OCI-LY7 (cell line): ENCODE data around the gene C1orf167. TPM values are rescaled to one million over a fixed set of nuclear protein-coding genes. Genes with fewer than 3 reads are reported as not detected.

Source experiments
- BruUV-seq: library from RNA; stranded (reverse); fragments of 400-500 nt; replicated peaks from 2 replicates; lab custom pipeline; 2021; lab: Mats Ljungman, UMichigan
- CTCF ChIA-PET: fragments of 300-600 bp; sonication (Branson Sonifier 250); formaldehyde crosslinking; loops from one replicate; lab custom pipeline; 2022; ENCODE audit warnings: antibody characterized with exemption; ENCODE audit not compliant: unreplicated experiment; lab: Charles Lee
- POLR2A ChIA-PET: fragments of 300-600 bp; sonication (Branson Sonifier 250); formaldehyde crosslinking; loops from one replicate; lab custom pipeline; 2022; ENCODE audit warnings: antibody characterized with exemption; lab: Charles Lee
- DNase-seq: peaks from one replicate; pipeline ENCODE4 v3.0.0-alpha.2; 2015; ENCODE audit warnings: low spot score
- H2AFZ ChIP-seq: fragments of 200-600 bp; sonication (generic), shearing (Covaris generic); 2 replicates; pipeline ENCODE4 v1.6.1; 2014; ENCODE audit warnings: mild to moderate bottlenecking, antibody characterized with exemption, low read length, moderate library complexity
- H3K27ac ChIP-seq: fragments of 200-600 bp; sonication (generic); 2 replicates; pipeline ENCODE4 v1.5.1; 2014; ENCODE audit warnings: mixed run types, low read depth, mild to moderate bottlenecking, moderate library complexity, low read length, inconsistent platforms; ENCODE audit not compliant: poor library complexity, severe bottlenecking
- H3K36me3 ChIP-seq: fragments of 200-600 bp; sonication (generic); 2 replicates; pipeline ENCODE4 v1.6.1; 2014; ENCODE audit warnings: mild to moderate bottlenecking, antibody characterized with exemption, low read length, moderate library complexity, mixed read lengths; ENCODE audit not compliant: insufficient read depth
- H3K4me1 ChIP-seq: fragments of 200-600 bp; sonication (generic); 2 replicates; pipeline ENCODE4 v1.5.1; 2014; ENCODE audit warnings: mild to moderate bottlenecking, low read length; ENCODE audit not compliant: insufficient read depth, poor library complexity, severe bottlenecking
- H3K4me2 ChIP-seq: fragments of 200-600 bp; sonication (generic); 2 replicates; pipeline ENCODE4 v1.6.1; 2014; ENCODE audit warnings: mild to moderate bottlenecking, low read length
- H3K4me3 ChIP-seq: fragments of 200-600 bp; sonication (generic); 2 replicates; pipeline ENCODE4 v1.5.1; 2014; ENCODE audit warnings: mild to moderate bottlenecking, low read depth, low read length; ENCODE audit not compliant: poor library complexity, severe bottlenecking
- H3K79me2 ChIP-seq: fragments of 200-600 bp; sonication (generic); 2 replicates; pipeline ENCODE4 v1.6.1; 2016; ENCODE audit warnings: low read depth, mild to moderate bottlenecking, low read length, moderate library complexity, mixed read lengths; ENCODE audit not compliant: insufficient read depth
- H3K9me2 ChIP-seq: fragments of 200-600 bp; sonication (generic); 2 replicates; pipeline ENCODE4 v1.6.1; 2016; ENCODE audit warnings: mild to moderate bottlenecking, low read length, mixed read lengths; ENCODE audit not compliant: insufficient read depth
- H3K9me3 ChIP-seq: fragments of 200-600 bp; sonication (generic); 2 replicates; pipeline ENCODE4 v1.6.1; 2014; ENCODE audit warnings: mild to moderate bottlenecking, mixed run types, low read length, mixed read lengths
- H4K20me1 ChIP-seq: fragments of 200-600 bp; sonication (generic); 2 replicates; pipeline ENCODE4 v1.6.1; 2014; ENCODE audit warnings: mild to moderate bottlenecking, antibody characterized with exemption, low read length, moderate library complexity, mixed read lengths; ENCODE audit not compliant: insufficient read depth
- CTCF ChIP-seq: fragments of 200-600 bp; sonication (generic); conservative IDR thresholded peaks from 2 replicates; pipeline ENCODE4 v1.5.1; 2014; ENCODE audit warnings: mild to moderate bottlenecking, antibody characterized with exemption, low read length, moderate library complexity, mixed read lengths
- EZH2phosphoT487 ChIP-seq: fragments of 200-600 bp; sonication (generic); IDR thresholded peaks from 2 replicates; pipeline ENCODE4 v1.6.1; 2018; ENCODE audit warnings: low read depth, borderline replicate concordance, mild to moderate bottlenecking, mixed run types, antibody characterized with exemption, low read length, moderate library complexity, mixed read lengths
- intact Hi-C: fragments of 100-400 bp; cut with micrococcal nuclease; formaldehyde crosslinking; loops from one replicate; pipeline ENCODE4 v1.10.0; 2022; ENCODE audit not compliant: unreplicated experiment
- total RNA-seq, 2 experiments: library from RNA; depleted of rRNA in 1 of 2; stranded (reverse); fragments of >200 nt in 1 of 2; shearing (Covaris generic) in 1 of 2; gene quantifications; 2 replicates each; pipeline ENCODE4 v1.2.3, GENCODE V29; 2014 to 2022

C1orf167 gene
- total RNA-seq, 2 experiments from 2014 or later, result 1.7 to 4.2 TPM

- CTCF ChIA-PET, result no interaction called here
- H3K36me3 ChIP-seq, result peaks cover 62% of the 10 kb centered on the region; the same call in 1 of the 2 replicates
Measured at GRCh38 chr1:11794446-11795237, 32.6 kb downstream of the C1orf167 start.

GRCh38 chr1:11795238-11795890, 33.4 kb downstream of the C1orf167 start:
- intact Hi-C loops, result no loop called here
- no TSS peak for BruUV-seq

More at GRCh38 chr1:11794446-11795237, 32.6 kb downstream of the C1orf167 start:
- TF ChIP-seq EZH2phosphoT487 (no peak), CTCF (no peak)
- no peaks in the 10 kb centered on the region for H3K9me2 ChIP-seq
- H3K9me3 ChIP-seq, result no peaks in the 10 kb centered on the region
- H3K79me2 ChIP-seq, result no peaks in the 10 kb centered on the region
- H3K4me3 ChIP-seq, result no peak overlapping the region
- DNase-seq, result no peak
- no peak overlapping the region for H3K27ac ChIP-seq
- H3K4me1 ChIP-seq, result no peaks in the 10 kb centered on the region
- POLR2A ChIA-PET, result interaction anchor here (0.5 to 0.6 kb wide), 2 partner anchors 18 to 187 kb away, joined by 3 read pairs; no protein-coding TSS in a partner anchor
- H2AFZ ChIP-seq, result no peak overlapping the region
- BruUV-seq, result no TSS peak
- no peaks in the 10 kb centered on the region for H4K20me1 ChIP-seq
- intact Hi-C loops, result no loop called here
- H3K4me2 ChIP-seq, result no peak overlapping the region

More at GRCh38 chr1:11795238-11795890, 33.4 kb downstream of the C1orf167 start:
- Histone ChIP-seq H3K4me3 (no peak overlapping the region), H4K20me1 (no peaks in the 10 kb centered on the region), H3K9me2 (no peaks in the 10 kb centered on the region), H3K79me2 (no peaks in the 10 kb centered on the region), H3K36me3 (peaks cover 68% of the 10 kb centered on the region; the same call in 1 of the 2 replicates), H3K27ac (no peak overlapping the region), H2AFZ (no peak overlapping the region), H3K4me2 (no peak overlapping the region), H3K4me1 (no peaks in the 10 kb centered on the region), H3K9me3 (no peaks in the 10 kb centered on the region)
- CTCF ChIA-PET, result interaction anchor here (0.6 kb wide), 1 partner anchor 78 kb away, joined by 4 read pairs; no protein-coding TSS in a partner anchor
- no peak for TF ChIP-seq CTCF
- TF ChIP-seq EZH2phosphoT487, result no peak
- POLR2A ChIA-PET, result interaction anchor here (0.6 kb wide), 1 partner anchor 19 kb away, joined by 3 read pairs; no protein-coding TSS in a partner anchor
- DNase-seq, result no peak
